SK-N-SH (cell line): ENCODE measurements around the gene NME5.

Source experiments
- CTCF ChIP-seq: fragments of 200-600 bp; sonication (generic); IDR thresholded peaks from 2 replicates; pipeline ENCODE4 v1.6.1; 2017; ENCODE audit warnings: antibody characterized with exemption, mild to moderate bottlenecking, moderate library complexity
- EP300 ChIP-seq, 2 experiments: IDR thresholded peaks; 2 replicates each; pipeline versions ENCODE4 v1.4.0 to v1.6.1; 2012; ENCODE audit warnings: borderline replicate concordance in 1 of 2, low read depth in 1 of 2, low read length in 1 of 2
- FOXJ3 ChIP-seq: sonication (generic); formaldehyde crosslinking; IDR thresholded peaks from 2 replicates; pipeline ENCODE4 v1.5.1; 2020; ENCODE audit warnings: mild to moderate bottlenecking, missing genetic modification reagents
- MXI1 ChIP-seq: IDR thresholded peaks from 2 replicates; pipeline ENCODE4 v1.6.1; 2012; ENCODE audit warnings: mild to moderate bottlenecking, low read depth, low read length, improper control_type of control experiment
- POLR2AphosphoS5 ChIP-seq: IDR thresholded peaks from 2 replicates; pipeline ENCODE4 v1.6.1; 2012; ENCODE audit warnings: low read depth, low read length
- TAF1 ChIP-seq: IDR thresholded peaks from 2 replicates; pipeline ENCODE4 v1.6.1; 2012; ENCODE audit warnings: low read depth, mild to moderate bottlenecking, low read length, moderate library complexity, borderline replicate concordance
- USF1 ChIP-seq: IDR thresholded peaks from 2 replicates; pipeline ENCODE4 v1.4.0; 2012; ENCODE audit warnings: low read depth, borderline replicate concordance
- YY1 ChIP-seq: IDR thresholded peaks from 2 replicates; pipeline ENCODE4 v1.4.0; 2012; ENCODE audit warnings: low read depth, mild to moderate bottlenecking
- ZBTB33 ChIP-seq: IDR thresholded peaks from 2 replicates; pipeline ENCODE4 v1.4.0; 2012; ENCODE audit warnings: low read depth, borderline replicate concordance
- TF ChIP-seq, protein P1 (sequence below): IDR thresholded peaks from 2 replicates; pipeline ENCODE4; 2012

- TF ChIP-seq, protein P1, sequence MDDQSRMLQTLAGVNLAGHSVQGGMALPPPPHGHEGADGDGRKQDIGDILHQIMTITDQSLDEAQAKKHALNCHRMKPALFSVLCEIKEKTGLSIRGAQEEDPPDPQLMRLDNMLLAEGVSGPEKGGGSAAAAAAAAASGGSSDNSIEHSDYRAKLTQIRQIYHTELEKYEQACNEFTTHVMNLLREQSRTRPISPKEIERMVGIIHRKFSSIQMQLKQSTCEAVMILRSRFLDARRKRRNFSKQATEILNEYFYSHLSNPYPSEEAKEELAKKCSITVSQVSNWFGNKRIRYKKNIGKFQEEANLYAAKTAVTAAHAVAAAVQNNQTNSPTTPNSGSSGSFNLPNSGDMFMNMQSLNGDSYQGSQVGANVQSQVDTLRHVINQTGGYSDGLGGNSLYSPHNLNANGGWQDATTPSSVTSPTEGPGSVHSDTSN, result no peak
- TF ChIP-seq ZBTB33 (no peak), EP300 (IDR thresholded peaks at IDR 0.05; ENCODE audit: borderline replicate concordance in 1 of 2, low read depth in 1 of 2, low read length in 1 of 2) (no peak), POLR2AphosphoS5 (no peak), CTCF (no peak; the same call in 1 of the 2 replicates), YY1 (no peak), FOXJ3 (CRISPR knock-in tag) (no peak), TAF1 (no peak), USF1 (no peak), MXI1 (no peak)
Observed at GRCh38 chr5:138082033-138082432, 57.2 kb downstream of the NME5 start.
